Liver (tissue), 9 donors: ENCODE measurements around the gene UBE3B. TPM values are rescaled to one million over a fixed set of nuclear protein-coding genes. Genes with fewer than 3 reads are reported as not detected.

Experiments
- DNase-seq: peaks from one replicate; pipeline ENCODE4 v3.0.0-alpha.2; 2017; ENCODE audit warnings: low spot score
- H3K27ac ChIP-seq, 2 donors: one replicate each; pipeline ENCODE4 v1.7.0; 2013; ENCODE audit warnings: inconsistent platforms in 2 of 2, low read length in 2 of 2, control low read depth in 1 of 2, low read depth in 1 of 2, mild to moderate bottlenecking in 1 of 2
- H3K27me3 ChIP-seq, 4 donors: one replicate each; pipeline versions ENCODE4 v1.6.1 to v1.7.0; 2013; ENCODE audit warnings: low read length in 3 of 4, inconsistent platforms in 1 of 4, mild to moderate bottlenecking in 1 of 4, moderate library complexity in 1 of 4; ENCODE audit not compliant: control insufficient read depth in 4 of 4, insufficient read depth in 4 of 4
- H3K36me3 ChIP-seq, 4 donors: one replicate each; pipeline versions ENCODE4 v1.6.1 to v1.7.0; 2013; ENCODE audit warnings: low read length in 3 of 4, mild to moderate bottlenecking in 3 of 4, low read depth in 1 of 4, moderate library complexity in 1 of 4; ENCODE audit not compliant: control insufficient read depth in 4 of 4, insufficient read depth in 3 of 4
- H3K4me1 ChIP-seq, 4 donors: one replicate each; pipeline versions ENCODE4 v1.6.1 to v1.7.0; 2013; ENCODE audit warnings: low read length in 3 of 4, mild to moderate bottlenecking in 3 of 4, moderate library complexity in 1 of 4; ENCODE audit not compliant: control insufficient read depth in 4 of 4, insufficient read depth in 4 of 4
- H3K4me3 ChIP-seq, 3 donors: one replicate each; pipeline versions ENCODE4 v1.6.1 to v1.7.0; 2013; ENCODE audit warnings: low read length in 3 of 3, control low read depth in 1 of 3, low read depth in 1 of 3, mild to moderate bottlenecking in 1 of 3
- H3K9ac ChIP-seq, 2 donors: one replicate each; pipeline ENCODE4 v1.7.0; 2013; ENCODE audit warnings: low read length in 2 of 2, mild to moderate bottlenecking in 2 of 2, moderate library complexity in 2 of 2, control low read depth in 1 of 2, low read depth in 1 of 2
- H3K9me3 ChIP-seq, 4 donors: one replicate each; pipeline versions ENCODE4 v1.6.1 to v1.7.0; 2013; ENCODE audit warnings: low read length in 3 of 4; ENCODE audit not compliant: control insufficient read depth in 4 of 4
- CTCF ChIP-seq: fragments of 150-350 bp; IDR thresholded peaks from 2 replicates; pipeline ENCODE4 v1.5.1; 2017; ENCODE audit warnings: improper control_type of control experiment, low read depth, low read length; ENCODE audit not compliant: missing input control
- EGR1 ChIP-seq, 2 donors: IDR thresholded peaks; 2 replicates each; pipeline ENCODE4 v1.6.1; 2016 to 2018; ENCODE audit warnings: antibody characterized with exemption in 2 of 2, low read depth in 2 of 2
- GABPA ChIP-seq, 2 donors: IDR thresholded peaks in 1 of 2; conservative IDR thresholded peaks in 1 of 2; 2 replicates each; pipeline ENCODE4 v1.6.1; 2016; ENCODE audit warnings: antibody characterized with exemption in 2 of 2, mild to moderate bottlenecking in 1 of 2, moderate library complexity in 1 of 2
- HNF4A ChIP-seq, 2 donors: conservative IDR thresholded peaks; 2 replicates each; pipeline ENCODE4 v1.6.1; 2016; ENCODE audit warnings: antibody characterized with exemption in 2 of 2, mild to moderate bottlenecking in 2 of 2
- JUND ChIP-seq, 2 donors: IDR thresholded peaks; 2 replicates each; pipeline ENCODE4 v1.6.1; 2016; ENCODE audit warnings: antibody characterized with exemption in 2 of 2
- NR2F2 ChIP-seq: IDR thresholded peaks from 2 replicates; pipeline ENCODE4 v1.6.1; 2016; ENCODE audit warnings: antibody characterized with exemption
- RXRA ChIP-seq, 2 donors: IDR thresholded peaks; 2 replicates each; pipeline ENCODE4 v1.6.1; 2017 to 2018; ENCODE audit warnings: antibody characterized with exemption in 2 of 2, mild to moderate bottlenecking in 1 of 2
- SP1 ChIP-seq: IDR thresholded peaks from 2 replicates; pipeline ENCODE4 v1.6.1; 2018; ENCODE audit warnings: antibody characterized with exemption, mild to moderate bottlenecking
- TAF1 ChIP-seq: conservative IDR thresholded peaks from 2 replicates; pipeline ENCODE4 v1.6.1; 2016; ENCODE audit warnings: antibody characterized with exemption, mild to moderate bottlenecking
- YY1 ChIP-seq: IDR thresholded peaks from 2 replicates; pipeline ENCODE4 v1.6.1; 2016; ENCODE audit warnings: antibody characterized with exemption, mild to moderate bottlenecking
- WGBS: extraction: QIAGEN DNeasy Blood & Tissue Kit; methylation state at CpG from one replicate; pipeline ENCODE4 v1.1.7; 2013; 5-methylcytosine and 5-hydroxymethylcytosine counted together
- polyA plus RNA-seq, 2 donors: library from polyadenylated mRNA; stranded (reverse) in 1 of 2; unstranded in 1 of 2; fragments of 200-250 nt in 1 of 2; fragments of >200 nt in 1 of 2; fragmentation: Nextera tagmentation in 1 of 2; extraction: Ambion mirVana in 1 of 2; gene quantifications; one replicate each; pipeline versions ENCODE4 v1.2.1 to v1.2.3, GENCODE V29; 2013 to 2015
- total RNA-seq, 2 donors: library from RNA; depleted of rRNA; stranded (reverse); fragments of >200 nt; gene quantifications; one replicate each; pipeline ENCODE4 v1.2.3, GENCODE V29; 2014
- TF ChIP-seq, protein P1 (sequence below): IDR thresholded peaks from 2 replicates; pipeline ENCODE4 v1.6.1; 2016; ENCODE audit warnings: antibody characterized with exemption
- TF ChIP-seq, protein P2 (sequence below): IDR thresholded peaks from 2 replicates; pipeline ENCODE4 v1.6.1; 2016; ENCODE audit warnings: antibody characterized with exemption
- TF ChIP-seq, protein P3 (sequence below): IDR thresholded peaks from 2 replicates; pipeline ENCODE4 v1.6.1; 2016; ENCODE audit warnings: antibody characterized with exemption
- donor health status: healthy.
- donor health status: healthy.
- donor health status: healthy.
- donor health status: healthy.
- donor health status: healthy.

The UBE3B gene
- total and polyA plus RNA-seq, 4 donors, result 9.3 to 43.4 (median 24.1) TPM

- no peaks in the 10 kb centered on the region for H3K9me3 ChIP-seq
- TF ChIP-seq JUND (IDR thresholded peaks at IDR 0.05), result no peak
- TF ChIP-seq SP1, result no peak
- no peak for TF ChIP-seq TAF1
- TF ChIP-seq GABPA (IDR thresholded peaks at IDR 0.05 in 1 of 2, conservative IDR thresholded peaks at IDR 0.05 in 1 of 2), result no peak
- no peak for TF ChIP-seq RXRA (IDR thresholded peaks at IDR 0.05)
- TF ChIP-seq, protein P1, sequence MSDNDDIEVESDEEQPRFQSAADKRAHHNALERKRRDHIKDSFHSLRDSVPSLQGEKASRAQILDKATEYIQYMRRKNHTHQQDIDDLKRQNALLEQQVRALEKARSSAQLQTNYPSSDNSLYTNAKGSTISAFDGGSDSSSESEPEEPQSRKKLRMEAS, result no peak
- TF ChIP-seq YY1, result no peak
- TF ChIP-seq, protein P2, sequence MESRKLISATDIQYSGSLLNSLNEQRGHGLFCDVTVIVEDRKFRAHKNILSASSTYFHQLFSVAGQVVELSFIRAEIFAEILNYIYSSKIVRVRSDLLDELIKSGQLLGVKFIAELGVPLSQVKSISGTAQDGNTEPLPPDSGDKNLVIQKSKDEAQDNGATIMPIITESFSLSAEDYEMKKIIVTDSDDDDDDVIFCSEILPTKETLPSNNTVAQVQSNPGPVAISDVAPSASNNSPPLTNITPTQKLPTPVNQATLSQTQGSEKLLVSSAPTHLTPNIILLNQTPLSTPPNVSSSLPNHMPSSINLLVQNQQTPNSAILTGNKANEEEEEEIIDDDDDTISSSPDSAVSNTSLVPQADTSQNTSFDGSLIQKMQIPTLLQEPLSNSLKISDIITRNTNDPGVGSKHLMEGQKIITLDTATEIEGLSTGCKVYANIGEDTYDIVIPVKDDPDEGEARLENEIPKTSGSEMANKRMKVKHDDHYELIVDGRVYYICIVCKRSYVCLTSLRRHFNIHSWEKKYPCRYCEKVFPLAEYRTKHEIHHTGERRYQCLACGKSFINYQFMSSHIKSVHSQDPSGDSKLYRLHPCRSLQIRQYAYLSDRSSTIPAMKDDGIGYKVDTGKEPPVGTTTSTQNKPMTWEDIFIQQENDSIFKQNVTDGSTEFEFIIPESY, result no peak
- TF ChIP-seq HNF4A (conservative IDR thresholded peaks at IDR 0.05), result no peak
- no peak for TF ChIP-seq CTCF
- TF ChIP-seq NR2F2, result no peak
- TF ChIP-seq, protein P3, sequence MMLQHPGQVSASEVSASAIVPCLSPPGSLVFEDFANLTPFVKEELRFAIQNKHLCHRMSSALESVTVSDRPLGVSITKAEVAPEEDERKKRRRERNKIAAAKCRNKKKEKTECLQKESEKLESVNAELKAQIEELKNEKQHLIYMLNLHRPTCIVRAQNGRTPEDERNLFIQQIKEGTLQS, result no peak
- TF ChIP-seq EGR1 (IDR thresholded peaks at IDR 0.05; ENCODE audit: low read depth in 2 of 2), result no peak
Measured at GRCh38 chr12:109531411-109531810, 54.0 kb downstream of the UBE3B start.

GRCh38 chr12:109532721-109533486, 55.5 kb downstream of the UBE3B start:
- no peaks in the 10 kb centered on the region for H3K27me3 ChIP-seq
- no peaks in the 10 kb centered on the region for H3K9me3 ChIP-seq
- no peaks in the 10 kb centered on the region for H3K4me1 ChIP-seq
- H3K9ac ChIP-seq, result no peak overlapping the region
- H3K27ac ChIP-seq, result no peak overlapping the region
- TF ChIP-seq, protein P2, result no peak
- no peak for TF ChIP-seq GABPA (IDR thresholded peaks at IDR 0.05 in 1 of 2, conservative IDR thresholded peaks at IDR 0.05 in 1 of 2)
- no peak for DNase-seq
- H3K4me3 ChIP-seq, result no peak overlapping the region
- H3K36me3 ChIP-seq, result peaks cover 3 to 53% (median 22%) of the 10 kb centered on the region in 4 donors
- WGBS, result 94% methylated on average over 24 of the region's 24 CpGs

More at GRCh38 chr12:109531411-109531810, 54.0 kb downstream of the UBE3B start:
- 76% methylated on average over 2 of the region's 2 CpGs for WGBS
- Histone ChIP-seq H3K27ac (no peak overlapping the region), H3K36me3 (peaks cover 3 to 66% (median 23%) of the 10 kb centered on the region in 4 donors), H3K27me3 (no peaks in the 10 kb centered on the region), H3K4me3 (no peak overlapping the region), H3K9ac (no peak overlapping the region), H3K4me1 (no peaks in the 10 kb centered on the region)
- DNase-seq, result no peak
